Stimulated activated CD4-positive, alpha-beta T cell treated with anti-CD3 and anti-CD28 coated beads, TNF-alpha, amount 100 ng/mL, for 48 hours (primary cell): ENCODE results near the gene ZNF436.
"Not testable (repeated sequence)": the region's sequence is repeated elsewhere in the genome, so short reads cannot be mapped to it uniquely, and the experiment has no call there.

ENCODE experiments used
- DNase-seq, 3 donors: peaks; one replicate each; pipeline ENCODE4 v3.0.0-alpha.2; 2020; ENCODE audit warnings: low read depth in 3 of 3

The ZNF436 gene

GRCh38 chr1:23310280-23310679 lies 59.4 kb downstream of the ZNF436 start:
- DNase-seq = not testable (repeated sequence)
